Measurements from ENCODE around the gene AR.
"Not testable (repeated sequence)": the region's sequence is repeated elsewhere in the genome, so short reads cannot be mapped to it uniquely, and the experiment has no call there.

Gene AR

GRCh38 chrX:67635424-67635823 is 91.6 kb downstream of the AR start:
- no peak for DNase-seq (ENCODE audit: insufficient read length, low spot score)
- FAIRE-seq = no peak

GRCh38 chrX:67636532-67636931 is 92.7 kb downstream of the AR start:
- no peak for FAIRE-seq
- no peak for DNase-seq (ENCODE audit: insufficient read length, low spot score)

GRCh38 chrX:67637293-67637692 is 93.5 kb downstream of the AR start:
- not testable (repeated sequence) for FAIRE-seq; DNase-seq (ENCODE audit: insufficient read length, low spot score)

GRCh38 chrX:67648361-67648760 is 104.5 kb downstream of the AR start:
- FAIRE-seq (no peak), DNase-seq (ENCODE audit: insufficient read length, low spot score) (no peak)

GRCh38 chrX:67651437-67652142 is 107.8 kb downstream of the AR start:
- DNase-seq (ENCODE audit: insufficient read length, low spot score) (no peak), FAIRE-seq (no peak)

GRCh38 chrX:67652543-67652942 is 108.7 kb downstream of the AR start:
- DNase-seq (ENCODE audit: insufficient read length, low spot score) = no peak
- FAIRE-seq = no peak

GRCh38 chrX:67654301-67654700 is 110.5 kb downstream of the AR start:
- DNase-seq (ENCODE audit: insufficient read length, low spot score) (no peak), FAIRE-seq (no peak)

- FAIRE-seq = no peak
Observed at GRCh38 chrX:67665583-67665982, 121.8 kb downstream of the AR start.

GRCh38 chrX:67670717-67671116 is 126.9 kb downstream of the AR start:
- FAIRE-seq; DNase-seq (ENCODE audit: insufficient read length, low spot score): not testable (repeated sequence)

More at GRCh38 chrX:67665583-67665982, 121.8 kb downstream of the AR start:
- DNase-seq (ENCODE audit: insufficient read length, low spot score) = no peak

GRCh38 chrX:67673741-67674274 is 130.0 kb downstream of the AR start:
- FAIRE-seq (no peak), DNase-seq (ENCODE audit: insufficient read length, low spot score) (no peak)

- FAIRE-seq = no peak
- no peak for DNase-seq (ENCODE audit: insufficient read length, low spot score)
Observed at GRCh38 chrX:67674741-67675140, 130.9 kb downstream of the AR start.

GRCh38 chrX:67684136-67684535 is 140.3 kb downstream of the AR start:
- FAIRE-seq = no peak
- no peak for DNase-seq (ENCODE audit: insufficient read length, low spot score)

GRCh38 chrX:67692246-67692645 is 148.4 kb downstream of the AR start:
- no peak for DNase-seq (ENCODE audit: insufficient read length, low spot score)
- no peak for FAIRE-seq

GRCh38 chrX:67693928-67694327 is 150.1 kb downstream of the AR start:
- FAIRE-seq (no peak), DNase-seq (ENCODE audit: insufficient read length, low spot score) (no peak)

GRCh38 chrX:67697452-67697851 is 153.6 kb downstream of the AR start:
- FAIRE-seq (no peak), DNase-seq (ENCODE audit: insufficient read length, low spot score) (no peak)

- DNase-seq (ENCODE audit: insufficient read length, low spot score) = no peak
- FAIRE-seq = no peak
Observed at GRCh38 chrX:67700602-67701001, 156.8 kb downstream of the AR start.

- no peak for DNase-seq (ENCODE audit: insufficient read length, low spot score)
- no peak for FAIRE-seq
Observed at GRCh38 chrX:67714004-67714403, 170.2 kb downstream of the AR start.

- FAIRE-seq (no peak), DNase-seq (ENCODE audit: insufficient read length, low spot score) (no peak)
Observed at GRCh38 chrX:67717571-67717970, 173.8 kb downstream of the AR start.

GRCh38 chrX:67718926-67719325 is 175.1 kb downstream of the AR start:
- FAIRE-seq (no peak), DNase-seq (ENCODE audit: insufficient read length, low spot score) (no peak)

GRCh38 chrX:67720344-67720743 is 176.5 kb downstream of the AR start:
- FAIRE-seq = no peak
- no peak for DNase-seq (ENCODE audit: insufficient read length, low spot score)

GRCh38 chrX:67721321-67721720 is 177.5 kb downstream of the AR start:
- FAIRE-seq = no peak

GRCh38 chrX:67723580-67724351 is 179.9 kb downstream of the AR start:
- no peak for FAIRE-seq
- no peak for DNase-seq (ENCODE audit: insufficient read length, low spot score)

More at GRCh38 chrX:67721321-67721720, 177.5 kb downstream of the AR start:
- no peak for DNase-seq (ENCODE audit: insufficient read length, low spot score)
